WTC11 (cell line): Measurements from ENCODE around the gene FMNL2.
"Not testable (repeated sequence)": the region's sequence is repeated elsewhere in the genome, so short reads cannot be mapped to it uniquely, and the experiment has no call there.

Source experiments
- CREB1 ChIP-seq: sonication (generic); formaldehyde crosslinking; IDR thresholded peaks from 2 replicates; pipeline ENCODE4 v1.8.0; 2023; ENCODE audit warnings: mild to moderate bottlenecking, missing genetic modification reagents
- CTCF ChIP-seq: fragments of 200-600 bp; IDR thresholded peaks from 2 replicates; pipeline ENCODE4 v1.8.0; 2022; ENCODE audit warnings: antibody characterized with exemption
- E2F1 ChIP-seq: sonication (generic); formaldehyde crosslinking; IDR thresholded peaks from 2 replicates; pipeline ENCODE4 v1.8.0; 2022; ENCODE audit warnings: mild to moderate bottlenecking, missing genetic modification reagents
- ETV6 ChIP-seq: sonication (generic); formaldehyde crosslinking; IDR thresholded peaks from 2 replicates; pipeline ENCODE4 v1.8.1; 2022; ENCODE audit warnings: mild to moderate bottlenecking, missing genetic modification reagents
- FOXJ3 ChIP-seq: sonication (generic); formaldehyde crosslinking; IDR thresholded peaks from 2 replicates; pipeline ENCODE4 v1.9.0; 2021; ENCODE audit warnings: missing genetic modification reagents, mild to moderate bottlenecking, borderline replicate concordance
- NFYB ChIP-seq: sonication (generic); formaldehyde crosslinking; conservative IDR thresholded peaks from 2 replicates; pipeline ENCODE4 v1.8.0; 2022; ENCODE audit warnings: low read depth, missing genetic modification reagents
- NR1H2 ChIP-seq: sonication (generic); formaldehyde crosslinking; IDR thresholded peaks from 2 replicates; pipeline ENCODE4 v1.9.0; 2021; ENCODE audit warnings: mild to moderate bottlenecking, moderate library complexity, missing genetic modification reagents
- NR2C2 ChIP-seq: sonication (generic); formaldehyde crosslinking; IDR thresholded peaks from 2 replicates; pipeline ENCODE4 v1.8.0; 2022; ENCODE audit warnings: mild to moderate bottlenecking, missing genetic modification reagents
- SP1 ChIP-seq: sonication (generic); formaldehyde crosslinking; conservative IDR thresholded peaks from 2 replicates; pipeline ENCODE4 v1.8.1; 2022; ENCODE audit warnings: missing genetic modification reagents
- ZNF138 ChIP-seq: sonication (generic); formaldehyde crosslinking; conservative IDR thresholded peaks from 2 replicates; pipeline ENCODE4 v1.8.1; 2022; ENCODE audit warnings: mild to moderate bottlenecking, moderate library complexity, missing genetic modification reagents
- ZNF263 ChIP-seq: sonication (generic); formaldehyde crosslinking; IDR thresholded peaks from 2 replicates; pipeline ENCODE4 v1.8.1; 2022; ENCODE audit warnings: low read depth, mild to moderate bottlenecking, moderate library complexity, missing genetic modification reagents
- TF ChIP-seq, protein P1 (sequence below): sonication (generic); formaldehyde crosslinking; IDR thresholded peaks from 2 replicates; pipeline ENCODE4 v1.8.0; 2022; ENCODE audit warnings: mild to moderate bottlenecking, missing genetic modification reagents
- TF ChIP-seq, protein P2 (sequence below): fragments of 250-450 bp; sonication (Bioruptor Pico); IDR thresholded peaks from 2 replicates; pipeline ENCODE4 v2.1.2; 2022; ENCODE audit warnings: mild to moderate bottlenecking, moderate library complexity
- TF ChIP-seq, protein P3 (sequence below): sonication (generic); formaldehyde crosslinking; IDR thresholded peaks from 2 replicates; pipeline ENCODE4 v1.8.1; 2023; ENCODE audit warnings: mild to moderate bottlenecking, moderate library complexity, missing genetic modification reagents

DNA sequence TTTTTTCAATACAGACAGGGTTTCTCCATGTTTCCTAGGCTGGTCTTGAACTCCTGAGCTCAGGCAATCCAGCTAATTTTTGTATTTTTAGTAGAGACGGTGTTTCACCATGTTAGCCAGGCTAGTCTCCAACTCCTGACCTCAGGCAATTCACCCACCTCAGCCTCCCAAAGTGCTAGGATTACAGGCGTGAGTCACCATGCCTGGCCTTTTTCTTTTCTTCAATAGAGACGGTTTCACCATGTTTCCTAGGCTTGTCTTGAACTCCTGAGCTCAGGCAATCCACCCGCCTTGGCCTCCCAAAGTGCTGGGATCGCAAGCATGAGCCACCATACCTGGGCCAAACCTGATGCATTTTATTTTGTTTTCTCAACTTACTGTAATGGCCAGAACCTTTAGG lies 9.8 kb upstream of the FMNL2 start:
- TF ChIP-seq ETV6; CREB1 (CRISPR knock-in tag); NR1H2 (CRISPR knock-in tag); FOXJ3 (CRISPR knock-in tag); CTCF; NR2C2 (CRISPR knock-in tag); SP1 (CRISPR knock-in tag); E2F1 (CRISPR knock-in tag); ZNF138; ZNF263 (CRISPR knock-in tag); NFYB: not testable (repeated sequence)
- TF ChIP-seq, protein P1, sequence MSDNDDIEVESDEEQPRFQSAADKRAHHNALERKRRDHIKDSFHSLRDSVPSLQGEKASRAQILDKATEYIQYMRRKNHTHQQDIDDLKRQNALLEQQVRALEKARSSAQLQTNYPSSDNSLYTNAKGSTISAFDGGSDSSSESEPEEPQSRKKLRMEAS (CRISPR knock-in tag), result not testable (repeated sequence)
- TF ChIP-seq, protein P2, sequence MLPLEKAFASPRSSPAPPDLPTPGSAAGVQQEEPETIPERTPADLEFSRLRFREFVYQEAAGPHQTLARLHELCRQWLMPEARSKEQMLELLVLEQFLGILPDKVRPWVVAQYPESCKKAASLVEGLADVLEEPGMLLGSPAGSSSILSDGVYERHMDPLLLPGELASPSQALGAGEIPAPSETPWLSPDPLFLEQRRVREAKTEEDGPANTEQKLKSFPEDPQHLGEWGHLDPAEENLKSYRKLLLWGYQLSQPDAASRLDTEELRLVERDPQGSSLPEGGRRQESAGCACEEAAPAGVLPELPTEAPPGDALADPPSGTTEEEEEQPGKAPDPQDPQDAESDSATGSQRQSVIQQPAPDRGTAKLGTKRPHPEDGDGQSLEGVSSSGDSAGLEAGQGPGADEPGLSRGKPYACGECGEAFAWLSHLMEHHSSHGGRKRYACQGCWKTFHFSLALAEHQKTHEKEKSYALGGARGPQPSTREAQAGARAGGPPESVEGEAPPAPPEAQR, result not testable (repeated sequence)
- TF ChIP-seq, protein P3, sequence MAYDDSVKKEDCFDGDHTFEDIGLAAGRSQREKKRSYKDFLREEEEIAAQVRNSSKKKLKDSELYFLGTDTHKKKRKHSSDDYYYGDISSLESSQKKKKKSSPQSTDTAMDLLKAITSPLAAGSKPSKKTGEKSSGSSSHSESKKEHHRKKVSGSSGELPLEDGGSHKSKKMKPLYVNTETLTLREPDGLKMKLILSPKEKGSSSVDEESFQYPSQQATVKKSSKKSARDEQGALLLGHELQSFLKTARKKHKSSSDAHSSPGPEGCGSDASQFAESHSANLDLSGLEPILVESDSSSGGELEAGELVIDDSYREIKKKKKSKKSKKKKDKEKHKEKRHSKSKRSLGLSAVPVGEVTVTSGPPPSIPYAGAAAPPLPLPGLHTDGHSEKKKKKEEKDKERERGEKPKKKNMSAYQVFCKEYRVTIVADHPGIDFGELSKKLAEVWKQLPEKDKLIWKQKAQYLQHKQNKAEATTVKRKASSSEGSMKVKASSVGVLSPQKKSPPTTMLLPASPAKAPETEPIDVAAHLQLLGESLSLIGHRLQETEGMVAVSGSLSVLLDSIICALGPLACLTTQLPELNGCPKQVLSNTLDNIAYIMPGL, result not testable (repeated sequence)
